ENCODE data around the gene CCDC28B. TPM values are rescaled to one million over a fixed set of nuclear protein-coding genes. Genes with fewer than 3 reads are reported as not detected.
A peak's percentile ranks its signal among the peaks of the same experiment; 100 is the strongest.

The CCDC28B gene
- total and polyA plus RNA-seq, 2 of the 13 experiments (the other 11 are each of a cell fraction or from before 2014, with no cell fraction given): 2.6 to 3.5 TPM

DNA sequence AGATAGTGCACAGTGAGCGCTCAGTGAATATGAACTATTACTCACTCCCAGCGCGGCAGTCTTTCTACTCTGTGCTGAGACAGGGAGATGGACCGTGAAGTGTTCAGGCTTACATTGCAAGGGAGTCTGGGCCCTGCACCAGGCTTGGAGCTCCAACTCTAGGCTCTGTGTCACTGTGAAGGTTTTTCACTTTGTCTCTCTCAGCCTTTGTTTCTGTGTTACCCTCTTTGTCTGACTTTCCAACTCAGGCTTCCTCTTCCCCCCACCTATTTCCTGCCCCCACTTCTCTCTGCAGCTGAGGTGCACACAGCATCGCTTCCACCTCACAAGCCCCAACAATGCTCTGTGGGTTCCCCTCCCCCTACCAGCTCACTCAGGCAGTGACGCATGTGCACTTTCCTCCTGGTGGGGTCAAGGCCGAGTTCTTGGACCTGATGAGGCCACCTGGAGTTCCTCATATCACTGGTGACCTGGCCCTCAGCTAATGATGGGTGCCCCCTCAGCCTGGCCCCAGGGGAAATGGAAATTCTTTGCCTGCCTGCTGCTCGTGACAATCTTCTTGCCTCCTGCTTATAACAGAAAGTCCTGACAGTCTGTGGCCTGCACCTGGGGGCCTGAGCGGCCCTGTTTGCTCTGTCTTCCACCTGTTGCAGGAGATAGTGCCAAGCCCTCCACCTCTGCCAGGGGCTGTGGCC lies 49.6 kb downstream of the CCDC28B start (continued):
- TF ChIP-seq, protein P1, sequence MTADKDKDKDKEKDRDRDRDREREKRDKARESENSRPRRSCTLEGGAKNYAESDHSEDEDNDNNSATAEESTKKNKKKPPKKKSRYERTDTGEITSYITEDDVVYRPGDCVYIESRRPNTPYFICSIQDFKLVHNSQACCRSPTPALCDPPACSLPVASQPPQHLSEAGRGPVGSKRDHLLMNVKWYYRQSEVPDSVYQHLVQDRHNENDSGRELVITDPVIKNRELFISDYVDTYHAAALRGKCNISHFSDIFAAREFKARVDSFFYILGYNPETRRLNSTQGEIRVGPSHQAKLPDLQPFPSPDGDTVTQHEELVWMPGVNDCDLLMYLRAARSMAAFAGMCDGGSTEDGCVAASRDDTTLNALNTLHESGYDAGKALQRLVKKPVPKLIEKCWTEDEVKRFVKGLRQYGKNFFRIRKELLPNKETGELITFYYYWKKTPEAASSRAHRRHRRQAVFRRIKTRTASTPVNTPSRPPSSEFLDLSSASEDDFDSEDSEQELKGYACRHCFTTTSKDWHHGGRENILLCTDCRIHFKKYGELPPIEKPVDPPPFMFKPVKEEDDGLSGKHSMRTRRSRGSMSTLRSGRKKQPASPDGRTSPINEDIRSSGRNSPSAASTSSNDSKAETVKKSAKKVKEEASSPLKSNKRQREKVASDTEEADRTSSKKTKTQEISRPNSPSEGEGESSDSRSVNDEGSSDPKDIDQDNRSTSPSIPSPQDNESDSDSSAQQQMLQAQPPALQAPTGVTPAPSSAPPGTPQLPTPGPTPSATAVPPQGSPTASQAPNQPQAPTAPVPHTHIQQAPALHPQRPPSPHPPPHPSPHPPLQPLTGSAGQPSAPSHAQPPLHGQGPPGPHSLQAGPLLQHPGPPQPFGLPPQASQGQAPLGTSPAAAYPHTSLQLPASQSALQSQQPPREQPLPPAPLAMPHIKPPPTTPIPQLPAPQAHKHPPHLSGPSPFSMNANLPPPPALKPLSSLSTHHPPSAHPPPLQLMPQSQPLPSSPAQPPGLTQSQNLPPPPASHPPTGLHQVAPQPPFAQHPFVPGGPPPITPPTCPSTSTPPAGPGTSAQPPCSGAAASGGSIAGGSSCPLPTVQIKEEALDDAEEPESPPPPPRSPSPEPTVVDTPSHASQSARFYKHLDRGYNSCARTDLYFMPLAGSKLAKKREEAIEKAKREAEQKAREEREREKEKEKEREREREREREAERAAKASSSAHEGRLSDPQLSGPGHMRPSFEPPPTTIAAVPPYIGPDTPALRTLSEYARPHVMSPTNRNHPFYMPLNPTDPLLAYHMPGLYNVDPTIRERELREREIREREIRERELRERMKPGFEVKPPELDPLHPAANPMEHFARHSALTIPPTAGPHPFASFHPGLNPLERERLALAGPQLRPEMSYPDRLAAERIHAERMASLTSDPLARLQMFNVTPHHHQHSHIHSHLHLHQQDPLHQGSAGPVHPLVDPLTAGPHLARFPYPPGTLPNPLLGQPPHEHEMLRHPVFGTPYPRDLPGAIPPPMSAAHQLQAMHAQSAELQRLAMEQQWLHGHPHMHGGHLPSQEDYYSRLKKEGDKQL (CRISPR knock-in tag; IDR thresholded peaks at IDR 0.05; ENCODE audit: low read depth): peak; percentile 73; the same call in 1 of the 2 replicates
- TF ChIP-seq, protein P2, sequence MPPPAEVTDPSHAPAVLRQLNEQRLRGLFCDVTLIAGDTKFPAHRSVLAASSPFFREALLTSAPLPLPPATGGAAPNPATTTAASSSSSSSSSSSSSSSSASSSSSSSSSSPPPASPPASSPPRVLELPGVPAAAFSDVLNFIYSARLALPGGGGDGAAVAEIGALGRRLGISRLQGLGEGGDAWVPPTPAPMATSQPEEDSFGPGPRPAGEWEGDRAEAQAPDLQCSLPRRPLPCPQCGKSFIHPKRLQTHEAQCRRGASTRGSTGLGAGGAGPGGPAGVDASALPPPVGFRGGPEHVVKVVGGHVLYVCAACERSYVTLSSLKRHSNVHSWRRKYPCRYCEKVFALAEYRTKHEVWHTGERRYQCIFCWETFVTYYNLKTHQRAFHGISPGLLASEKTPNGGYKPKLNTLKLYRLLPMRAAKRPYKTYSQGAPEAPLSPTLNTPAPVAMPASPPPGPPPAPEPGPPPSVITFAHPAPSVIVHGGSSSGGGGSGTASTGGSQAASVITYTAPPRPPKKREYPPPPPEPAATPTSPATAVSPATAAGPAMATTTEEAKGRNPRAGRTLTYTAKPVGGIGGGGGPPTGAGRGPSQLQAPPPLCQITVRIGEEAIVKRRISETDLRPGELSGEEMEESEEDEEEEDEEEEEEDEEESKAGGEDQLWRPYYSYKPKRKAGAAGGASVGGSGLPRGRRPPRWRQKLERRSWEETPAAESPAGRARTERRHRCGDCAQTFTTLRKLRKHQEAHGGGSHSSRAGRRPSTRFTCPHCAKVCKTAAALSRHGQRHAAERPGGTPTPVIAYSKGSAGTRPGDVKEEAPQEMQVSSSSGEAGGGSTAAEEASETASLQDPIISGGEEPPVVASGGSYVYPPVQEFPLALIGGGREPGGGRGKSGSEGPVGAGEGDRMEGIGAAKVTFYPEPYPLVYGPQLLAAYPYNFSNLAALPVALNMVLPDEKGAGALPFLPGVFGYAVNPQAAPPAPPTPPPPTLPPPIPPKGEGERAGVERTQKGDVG (CRISPR knock-in tag; IDR thresholded peaks at IDR 0.05; ENCODE audit: borderline replicate concordance): no peak
- TF ChIP-seq CENPX (CRISPR knock-in tag; IDR thresholded peaks at IDR 0.05) (no peak), TCF12 (IDR thresholded peaks at IDR 0.05) (no peak), TCF12 (CRISPR knock-in tag; IDR thresholded peaks at IDR 0.05) (no peak), SRSF9 (IDR thresholded peaks at IDR 0.05; ENCODE audit: borderline replicate concordance, insufficient read depth, low read depth, low read length, poor library complexity, severe bottlenecking) (no peak), ESRRA (CRISPR knock-in tag; IDR thresholded peaks at IDR 0.05; ENCODE audit: low read depth) (peak; percentile 92), ZNF773 (CRISPR knock-in tag; IDR thresholded peaks at IDR 0.05; ENCODE audit: borderline replicate concordance) (no peak), MTA3 (CRISPR knock-in tag; IDR thresholded peaks at IDR 0.05) (no peak), MED8 (CRISPR knock-in tag; IDR thresholded peaks at IDR 0.05; ENCODE audit: insufficient replicate concordance) (no peak), FOXJ3 (CRISPR knock-in tag; IDR thresholded peaks at IDR 0.05; ENCODE audit: borderline replicate concordance) (peak; percentile 38; the same call in 1 of the 2 replicates), ZNF570 (CRISPR knock-in tag; IDR thresholded peaks at IDR 0.05; ENCODE audit: borderline replicate concordance) (no peak), SRSF4 (IDR thresholded peaks at IDR 0.05; ENCODE audit: low read depth, low read length, poor library complexity, severe bottlenecking) (no peak)
- TF ChIP-seq, protein P3, sequence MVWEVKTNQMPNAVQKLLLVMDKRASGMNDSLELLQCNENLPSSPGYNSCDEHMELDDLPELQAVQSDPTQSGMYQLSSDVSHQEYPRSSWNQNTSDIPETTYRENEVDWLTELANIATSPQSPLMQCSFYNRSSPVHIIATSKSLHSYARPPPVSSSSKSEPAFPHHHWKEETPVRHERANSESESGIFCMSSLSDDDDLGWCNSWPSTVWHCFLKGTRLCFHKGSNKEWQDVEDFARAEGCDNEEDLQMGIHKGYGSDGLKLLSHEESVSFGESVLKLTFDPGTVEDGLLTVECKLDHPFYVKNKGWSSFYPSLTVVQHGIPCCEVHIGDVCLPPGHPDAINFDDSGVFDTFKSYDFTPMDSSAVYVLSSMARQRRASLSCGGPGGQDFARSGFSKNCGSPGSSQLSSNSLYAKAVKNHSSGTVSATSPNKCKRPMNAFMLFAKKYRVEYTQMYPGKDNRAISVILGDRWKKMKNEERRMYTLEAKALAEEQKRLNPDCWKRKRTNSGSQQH (CRISPR knock-in tag; IDR thresholded peaks at IDR 0.05; ENCODE audit: low read depth): peak; percentile 51; the same call in 1 of the 2 replicates
- TF ChIP-seq, protein P4, sequence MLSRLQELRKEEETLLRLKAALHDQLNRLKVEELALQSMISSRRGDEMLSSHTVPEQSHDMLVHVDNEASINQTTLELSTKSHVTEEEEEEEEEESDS (CRISPR knock-in tag; IDR thresholded peaks at IDR 0.05; ENCODE audit: borderline replicate concordance): peak; percentile 77; the same call in 1 of the 2 replicates
- TF ChIP-seq, protein P5, sequence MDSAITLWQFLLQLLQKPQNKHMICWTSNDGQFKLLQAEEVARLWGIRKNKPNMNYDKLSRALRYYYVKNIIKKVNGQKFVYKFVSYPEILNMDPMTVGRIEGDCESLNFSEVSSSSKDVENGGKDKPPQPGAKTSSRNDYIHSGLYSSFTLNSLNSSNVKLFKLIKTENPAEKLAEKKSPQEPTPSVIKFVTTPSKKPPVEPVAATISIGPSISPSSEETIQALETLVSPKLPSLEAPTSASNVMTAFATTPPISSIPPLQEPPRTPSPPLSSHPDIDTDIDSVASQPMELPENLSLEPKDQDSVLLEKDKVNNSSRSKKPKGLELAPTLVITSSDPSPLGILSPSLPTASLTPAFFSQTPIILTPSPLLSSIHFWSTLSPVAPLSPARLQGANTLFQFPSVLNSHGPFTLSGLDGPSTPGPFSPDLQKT (CRISPR knock-in tag; IDR thresholded peaks at IDR 0.05; ENCODE audit: borderline replicate concordance): no peak
